GM19328 (cell line): ENCODE results near the gene NTHL1.
"Not testable (repeated sequence)": the region's sequence is repeated elsewhere in the genome, so short reads cannot be mapped to it uniquely, and the experiment has no call there.

Experiments used
- ATAC-seq: cut with Tn5 transposase; IDR thresholded peaks from one replicate; pipeline ENCODE4 v1.9.1; 2021; ENCODE audit warnings: mild to moderate bottlenecking, moderate library complexity; ENCODE audit not compliant: unreplicated experiment

The NTHL1 gene

GRCh38 chr16:2042986-2043666 is 4.5 kb downstream of the NTHL1 start:
- ATAC-seq, result no peak

- no peak for ATAC-seq
Measured at GRCh38 chr16:2042171-2042985, 5.3 kb downstream of the NTHL1 start.

GRCh38 chr16:2040787-2041522 is 6.7 kb downstream of the NTHL1 start:
- ATAC-seq, result no peak

GRCh38 chr16:2040041-2040786 is 7.4 kb downstream of the NTHL1 start:
- ATAC-seq, result no peak

- ATAC-seq, result no peak
Measured at GRCh38 chr16:2039274-2040031, 8.2 kb downstream of the NTHL1 start.

- no peak for ATAC-seq
Measured at GRCh38 chr16:2038382-2039231, 9.0 kb downstream of the NTHL1 start.

GRCh38 chr16:2037647-2038381 is 9.8 kb downstream of the NTHL1 start:
- no peak for ATAC-seq

- no peak for ATAC-seq
Measured at GRCh38 chr16:2037115-2037514, 10.5 kb downstream of the NTHL1 start.

GRCh38 chr16:2036200-2036966 is 11.3 kb downstream of the NTHL1 start:
- ATAC-seq, result no peak

- no peak for ATAC-seq
Measured at GRCh38 chr16:2035431-2036199, 12.0 kb downstream of the NTHL1 start.

GRCh38 chr16:2034696-2035430 is 12.8 kb downstream of the NTHL1 start:
- ATAC-seq, result no peak

GRCh38 chr16:2033909-2034695 is 13.5 kb downstream of the NTHL1 start:
- not testable (repeated sequence) for ATAC-seq

GRCh38 chr16:2033057-2033908 is 14.4 kb downstream of the NTHL1 start:
- ATAC-seq, result no peak

- ATAC-seq, result no peak
Measured at GRCh38 chr16:2032285-2033056, 15.2 kb downstream of the NTHL1 start.
